GM21529 (cell line): ENCODE results near the gene IL11RA.

Experiments
- ATAC-seq: cut with Tn5 transposase; IDR thresholded peaks from one replicate; pipeline ENCODE4 v1.9.1; 2021; ENCODE audit not compliant: unreplicated experiment

Gene IL11RA

DNA sequence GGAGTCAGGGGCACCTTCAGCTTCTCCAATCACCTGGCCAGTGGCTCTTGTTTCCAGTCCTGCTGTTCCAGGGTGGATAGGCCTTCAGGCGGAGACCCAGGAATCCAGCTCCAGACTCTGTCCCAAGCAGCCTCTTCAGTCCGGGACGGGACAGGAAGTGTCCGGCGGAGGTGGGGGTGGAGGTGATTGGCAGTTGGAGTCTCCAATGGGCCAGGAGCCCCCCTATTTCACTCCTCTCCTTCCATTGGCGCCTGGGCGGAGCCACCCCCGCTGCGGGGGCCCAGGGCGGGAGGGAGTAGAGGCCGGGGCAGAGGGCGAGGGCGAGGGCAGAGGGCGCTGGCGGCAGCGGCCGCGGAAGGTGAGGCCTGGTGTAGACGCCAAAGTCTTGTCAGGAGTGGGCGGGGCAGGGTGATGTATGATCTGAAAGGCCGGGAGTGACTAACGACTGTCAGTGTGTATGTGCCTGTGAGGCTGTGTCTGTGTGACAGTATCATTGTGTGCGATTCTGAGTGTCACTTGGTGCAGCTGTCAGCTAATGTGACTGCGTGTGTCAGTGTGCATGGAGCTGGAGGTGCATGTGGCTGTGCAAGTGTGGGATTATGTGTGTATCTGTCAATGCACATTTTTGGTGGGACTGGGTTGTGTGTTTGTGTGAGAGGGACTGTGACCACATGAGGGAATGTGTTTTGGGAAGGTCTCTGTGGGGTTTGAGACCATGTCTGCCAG is at the start of gene IL11RA:
Gene IL11RA (plus strand): TSS at position 310 of the 726 bp plus-strand sequence. CDS start 3,033 bp downstream, outside the sequence.
- ATAC-seq = no peak

DNA sequence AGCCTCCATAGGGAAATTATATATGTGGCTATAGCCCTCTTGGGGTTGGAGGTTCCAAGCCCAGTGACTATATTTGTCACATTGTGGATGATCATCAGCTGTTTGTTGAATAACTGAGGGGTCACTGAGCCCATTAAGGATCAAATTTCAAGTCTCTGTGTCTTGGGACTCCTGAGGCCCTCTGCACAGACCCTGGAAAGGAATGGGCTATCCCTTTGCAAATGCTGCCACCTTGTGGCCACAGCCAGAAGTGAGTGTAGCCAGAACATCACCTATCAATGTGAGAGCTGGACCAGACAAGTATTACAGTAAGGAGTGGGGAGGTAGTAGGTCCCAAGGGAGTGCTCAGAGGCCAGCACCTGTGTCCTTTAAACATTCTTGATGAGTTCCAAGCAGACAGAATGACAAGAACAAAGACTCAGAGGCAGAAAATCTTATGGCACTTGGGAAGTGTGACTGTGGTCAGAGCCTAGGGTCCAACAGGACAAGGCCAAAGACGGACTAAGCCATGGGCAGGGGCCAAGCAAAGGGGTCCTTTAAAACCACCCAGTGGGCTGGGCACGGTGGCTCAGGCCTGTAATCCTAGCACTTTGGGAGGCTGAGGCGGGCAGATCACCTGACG is 48.3 kb upstream of the IL11RA start:
- ATAC-seq = peak; percentile 79

GRCh38 chr9:34606190-34606589 is 45.8 kb upstream of the IL11RA start:
- no peak for ATAC-seq

- ATAC-seq = no peak
These were observed 45.1 kb upstream of the IL11RA start for GRCh38 chr9:34606905-34607304.

DNA sequence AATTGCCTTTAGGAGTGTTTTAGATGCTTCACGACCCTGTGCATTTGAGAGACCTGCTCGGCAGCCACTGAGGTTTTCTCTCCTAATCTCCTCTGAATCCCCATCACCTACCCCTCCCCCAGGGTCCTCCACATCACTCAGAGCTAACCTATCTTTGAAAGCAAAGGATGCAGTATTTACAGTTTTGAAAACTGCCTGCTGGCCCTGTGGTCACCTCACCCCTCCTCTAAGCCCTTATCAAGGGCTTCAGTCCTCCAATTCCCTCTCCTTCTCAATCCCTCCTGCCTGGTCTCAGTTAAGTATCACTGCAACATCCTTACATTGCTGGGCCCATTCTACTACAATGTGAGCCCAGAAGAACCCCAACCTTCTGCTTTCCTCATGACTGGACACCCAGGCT is 44.7 kb upstream of the IL11RA start:
- no peak for ATAC-seq

- ATAC-seq = no peak
These were observed 41.4 kb upstream of the IL11RA start for GRCh38 chr9:34610434-34611206.

DNA sequence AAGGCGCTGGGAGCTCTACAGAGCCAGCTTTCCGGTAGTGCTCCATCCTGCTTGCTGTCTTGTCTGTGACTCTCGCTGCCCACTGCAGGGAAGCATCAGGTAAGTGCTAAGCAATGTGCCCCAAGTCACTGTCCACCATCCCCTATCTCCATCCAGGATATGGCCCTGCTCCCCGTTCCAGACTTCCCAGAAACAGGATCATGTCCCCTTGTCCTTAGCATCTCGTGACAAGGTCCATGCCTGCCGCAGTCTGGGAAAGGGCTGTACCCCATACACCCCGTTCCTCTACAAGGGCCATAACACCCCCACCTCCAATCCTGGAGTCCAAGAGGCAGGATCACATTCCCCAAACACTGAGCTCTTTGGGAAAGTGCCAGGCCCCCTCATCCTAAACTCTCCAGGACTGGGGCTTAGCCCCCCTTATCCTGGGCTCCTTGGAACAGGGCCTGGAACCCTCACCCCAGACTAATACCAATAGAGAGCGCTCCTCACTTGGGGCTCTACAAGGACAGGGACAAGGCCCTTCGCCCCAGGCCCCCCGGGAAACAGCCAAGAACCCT is 40.7 kb upstream of the IL11RA start:
- peak; percentile 13 for ATAC-seq

- peak; percentile 89 for ATAC-seq
These were observed 39.9 kb upstream of the IL11RA start, which contains the start of gene RPP25L for GRCh38 chr9:34611811-34612787. TSS of gene RPP25L (minus strand) at chr9:34612097. CDS start at chr9:34611296, 801 bp downstream.

GRCh38 chr9:34612788-34613390 is 39.1 kb upstream of the IL11RA start:
- peak; percentile 38 for ATAC-seq

DNA sequence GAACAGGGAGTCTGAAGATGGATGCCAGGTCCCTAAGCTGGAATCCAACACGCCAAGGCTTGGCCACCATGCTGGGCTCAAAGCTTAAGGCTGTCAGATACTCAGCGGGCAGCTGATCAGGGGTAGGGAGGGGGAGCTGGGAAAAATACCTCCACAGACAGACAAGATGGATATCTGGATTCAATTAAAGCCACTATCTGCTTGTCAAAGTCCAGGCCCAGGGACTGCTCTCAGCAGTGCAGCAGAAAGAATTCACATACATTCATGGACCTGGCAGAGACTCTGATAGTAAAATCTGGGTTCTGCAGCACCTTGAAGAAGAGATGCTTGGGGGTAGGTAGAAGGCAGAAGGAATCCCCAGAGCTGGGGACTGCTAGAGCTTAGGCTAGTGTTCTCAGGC is 36.9 kb upstream of the IL11RA start:
- no peak for ATAC-seq

GRCh38 chr9:34620061-34620994 is 31.7 kb upstream of the IL11RA start, which contains the start of gene DCTN3:
TSS of gene DCTN3 (minus strand) at chr9:34620495. CDS start at chr9:34620464, 31 bp downstream.
- peak; percentile 100 for ATAC-seq

- ATAC-seq = no peak
These were observed 28.4 kb upstream of the IL11RA start for GRCh38 chr9:34623374-34624235.

GRCh38 chr9:34624475-34625185 is 27.4 kb upstream of the IL11RA start:
- no peak for ATAC-seq

- ATAC-seq = no peak
These were observed 26.8 kb upstream of the IL11RA start for GRCh38 chr9:34625186-34625486.

GRCh38 chr9:34627716-34628655 is 24.0 kb upstream of the IL11RA start:
- ATAC-seq = no peak
